Measurements from ENCODE around the gene TMEM108.

Gene TMEM108

DNA sequence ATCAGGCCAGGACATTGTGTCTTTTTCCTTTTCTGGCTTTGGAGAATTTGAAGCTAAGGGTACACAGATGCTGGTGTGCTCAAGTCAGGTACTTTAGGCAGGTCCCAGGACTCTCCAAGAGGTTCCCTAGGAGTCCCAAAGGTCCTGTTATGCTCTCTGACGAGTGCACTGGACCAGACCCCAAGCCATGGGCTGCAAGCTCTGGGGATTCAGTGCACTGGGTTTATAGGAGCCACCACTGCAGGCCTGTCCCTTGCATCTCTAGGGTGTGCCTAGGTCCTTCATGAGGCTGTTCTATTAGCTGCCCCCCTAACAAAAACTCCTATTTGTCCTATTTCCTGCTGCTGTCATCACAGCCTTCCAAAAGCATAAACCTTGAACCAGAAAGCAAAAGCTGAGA is 329.8 kb downstream of the TMEM108 start:
- DNase-seq, result no peak

DNA sequence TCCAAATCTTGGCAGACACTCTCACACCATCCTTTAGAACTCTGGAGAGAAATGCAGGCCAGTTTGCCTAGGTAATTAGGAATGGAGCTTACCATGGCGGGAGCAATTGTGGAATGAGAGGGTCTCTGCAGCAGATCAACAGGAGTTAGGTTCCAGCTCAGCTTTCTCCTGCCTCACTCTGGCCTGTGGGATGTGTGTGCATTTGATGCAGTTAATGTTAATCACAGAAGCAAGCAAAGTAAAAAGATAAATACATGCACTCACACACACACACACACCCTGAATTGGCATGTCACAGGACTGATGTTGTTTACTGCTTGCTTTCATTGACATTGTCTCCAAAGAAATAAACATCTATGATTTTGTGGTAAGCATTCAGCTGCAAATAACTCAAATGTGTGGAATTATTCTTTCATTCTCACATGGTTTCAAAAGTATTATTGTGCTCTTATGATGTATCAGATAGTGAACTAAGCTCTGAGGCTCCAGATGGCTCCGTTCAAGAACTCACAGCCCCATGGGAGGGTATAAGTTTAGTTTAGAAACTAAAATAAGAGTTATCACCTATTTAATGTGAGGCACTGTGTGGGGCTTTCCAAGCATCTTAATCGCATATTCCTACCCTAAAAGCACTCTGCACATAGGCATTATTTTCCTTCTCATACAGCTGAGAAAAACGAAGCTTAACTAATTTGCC is 330.3 kb downstream of the TMEM108 start:
- DNase-seq, result no peak

DNA sequence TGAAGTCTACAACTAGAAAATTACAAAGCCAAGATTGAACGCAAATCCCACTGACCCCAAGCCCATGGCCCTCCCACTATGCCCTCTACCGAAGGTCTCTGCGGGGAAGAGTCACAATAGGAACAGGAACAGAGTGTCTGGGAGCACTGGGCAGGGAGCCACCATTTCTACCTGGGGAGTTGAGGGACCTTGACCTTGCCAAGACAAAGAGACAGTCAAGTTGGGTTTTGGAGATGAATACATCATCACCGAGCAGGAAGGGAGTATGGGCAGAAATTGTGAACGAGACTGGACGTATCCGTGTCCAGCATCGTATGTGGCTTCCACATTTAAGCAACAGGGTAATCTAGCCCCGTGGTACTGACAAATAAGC is 330.9 kb downstream of the TMEM108 start:
- DNase-seq, result no peak

DNA sequence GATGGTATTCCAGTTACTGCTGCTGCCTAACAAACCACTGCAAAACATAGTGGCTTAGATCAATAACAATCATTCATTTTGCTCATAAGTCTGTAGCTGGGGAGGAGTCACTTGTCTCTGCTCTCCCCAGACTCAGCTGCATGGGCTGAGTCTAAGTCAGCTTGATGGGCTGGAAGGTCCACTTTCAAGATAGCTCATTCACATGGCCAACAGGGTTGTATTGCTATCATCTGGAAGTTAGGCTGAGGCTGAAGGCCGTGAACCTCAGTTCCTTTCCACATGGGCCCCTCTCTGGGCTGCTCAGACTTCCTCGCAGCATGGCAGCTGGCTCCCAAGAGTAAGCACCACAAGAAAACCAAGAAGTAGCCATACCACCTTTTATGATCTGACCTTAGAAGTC is 333.0 kb downstream of the TMEM108 start:
- no peak for DNase-seq

DNA sequence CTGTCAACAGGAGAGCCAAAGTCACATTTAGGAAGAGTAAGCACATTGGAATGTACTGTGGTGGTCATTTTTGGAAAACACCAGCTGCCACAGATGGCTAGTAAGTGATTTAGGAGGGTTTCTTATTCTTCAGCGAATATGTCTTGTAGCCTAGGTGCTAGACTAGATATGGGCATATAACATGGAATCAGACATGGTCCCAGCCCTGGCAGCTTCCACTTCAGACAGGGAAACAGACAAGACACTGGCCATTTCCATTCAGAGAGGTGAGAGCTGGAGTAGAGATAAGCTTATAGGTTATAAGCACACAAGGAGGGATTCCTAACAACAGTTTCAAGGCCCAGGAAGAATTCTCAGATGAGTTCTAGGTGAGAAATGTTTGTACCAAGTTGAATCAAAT is 333.5 kb downstream of the TMEM108 start:
- no peak for DNase-seq

DNA sequence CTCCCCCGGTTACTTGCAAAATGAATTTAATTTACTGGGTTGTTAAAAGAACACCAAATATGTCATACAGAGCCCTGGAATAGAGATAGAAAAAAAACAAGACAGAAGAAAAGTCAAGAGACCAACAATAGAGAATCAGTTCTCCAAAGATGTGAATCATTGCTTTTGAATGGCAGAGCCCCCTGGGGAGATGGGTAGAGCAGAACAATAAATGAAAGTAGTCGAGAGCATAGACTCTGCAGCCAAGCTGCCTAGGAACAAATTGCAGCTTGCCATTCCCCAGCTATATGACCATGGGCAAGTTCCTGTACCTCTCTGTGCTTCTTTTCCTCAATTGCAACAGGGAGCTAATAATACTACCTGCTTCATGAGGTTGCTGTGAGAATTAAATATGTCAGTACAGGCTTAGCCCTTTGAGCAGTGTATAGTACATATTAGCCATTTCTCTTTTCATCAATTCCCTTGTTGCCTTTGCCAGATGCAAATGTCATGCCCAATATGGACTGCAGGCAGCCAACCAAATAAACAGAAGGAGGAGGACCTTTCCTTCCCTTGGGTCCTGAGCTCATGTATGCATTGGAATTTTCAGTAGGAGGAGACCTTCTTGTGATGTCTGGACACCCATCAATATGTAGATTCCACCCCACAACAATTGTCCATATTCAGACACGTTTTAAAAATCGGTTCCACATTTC is 336.7 kb downstream of the TMEM108 start:
- DNase-seq, result no peak

DNA sequence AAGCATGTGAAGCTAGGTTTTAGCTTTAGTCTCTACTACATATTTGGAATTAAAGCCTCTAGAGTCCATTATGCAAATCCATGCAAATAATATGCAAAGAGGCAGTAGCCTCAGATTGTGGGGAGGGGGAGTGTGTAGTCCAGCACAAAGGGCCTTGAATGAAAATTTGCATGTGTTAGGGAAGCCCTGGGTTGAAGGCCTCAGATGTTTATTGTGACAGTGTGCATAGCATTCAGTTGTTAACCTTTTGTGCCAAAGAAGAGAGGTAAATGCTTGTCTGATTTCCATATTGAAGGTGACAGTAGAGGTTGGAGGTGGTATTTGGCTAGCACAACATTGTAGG is 337.2 kb downstream of the TMEM108 start:
- no peak for DNase-seq

DNA sequence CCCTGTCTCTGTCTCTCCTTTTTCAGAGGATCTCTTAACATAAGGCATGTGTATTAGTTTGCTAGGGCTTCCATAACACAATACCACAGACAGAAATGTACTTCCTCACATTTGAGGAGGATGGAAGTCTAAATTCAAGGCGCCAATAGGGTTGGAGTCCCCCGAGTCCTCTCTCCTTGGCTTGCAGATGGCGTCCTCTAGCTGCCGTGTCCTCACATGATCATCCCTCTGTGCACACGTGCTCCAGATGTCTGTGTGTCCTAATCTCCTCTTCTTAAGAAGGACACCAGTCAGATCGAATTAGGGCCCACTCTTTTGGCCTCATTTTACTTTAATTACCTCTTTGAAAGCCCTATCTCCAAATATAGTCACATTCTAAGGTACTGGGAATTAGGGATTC is 338.6 kb downstream of the TMEM108 start:
- DNase-seq, result no peak

DNA sequence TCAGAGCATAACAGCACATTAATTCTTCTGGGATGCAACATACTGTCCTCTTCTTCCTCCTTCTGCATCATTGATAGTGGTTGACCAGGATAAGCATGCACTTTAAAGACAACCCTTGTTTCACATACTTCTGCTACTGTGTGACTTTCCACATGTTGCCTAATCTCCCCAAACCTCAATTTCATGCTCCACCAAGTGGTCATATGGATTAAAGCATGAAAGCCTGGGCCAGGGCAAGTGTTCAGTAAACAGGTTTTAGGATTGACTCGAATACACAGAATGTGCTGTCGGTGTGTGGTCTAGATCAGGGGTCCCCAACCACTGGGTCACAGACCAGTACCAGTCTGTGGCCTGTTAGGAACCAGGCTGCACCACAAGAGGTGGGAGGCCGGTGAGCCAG is 339.2 kb downstream of the TMEM108 start:
- DNase-seq, result no peak

DNA sequence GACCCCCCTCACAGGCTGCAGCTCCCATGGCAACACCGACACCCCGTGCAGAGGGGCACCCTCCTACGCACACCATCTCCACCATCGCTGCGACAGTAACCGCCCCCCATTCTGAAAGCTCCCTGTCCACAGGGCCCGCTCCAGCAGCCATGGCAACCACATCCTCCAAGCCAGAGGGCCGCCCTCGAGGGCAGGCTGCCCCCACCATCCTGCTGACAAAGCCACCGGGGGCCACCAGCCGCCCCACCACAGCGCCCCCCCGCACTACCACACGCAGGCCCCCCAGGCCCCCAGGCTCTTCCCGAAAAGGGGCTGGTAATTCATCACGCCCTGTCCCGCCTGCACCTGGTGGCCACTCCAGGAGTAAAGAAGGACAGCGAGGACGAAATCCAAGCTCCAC is 341.7 kb downstream of the TMEM108 start:
- no peak for DNase-seq

DNA sequence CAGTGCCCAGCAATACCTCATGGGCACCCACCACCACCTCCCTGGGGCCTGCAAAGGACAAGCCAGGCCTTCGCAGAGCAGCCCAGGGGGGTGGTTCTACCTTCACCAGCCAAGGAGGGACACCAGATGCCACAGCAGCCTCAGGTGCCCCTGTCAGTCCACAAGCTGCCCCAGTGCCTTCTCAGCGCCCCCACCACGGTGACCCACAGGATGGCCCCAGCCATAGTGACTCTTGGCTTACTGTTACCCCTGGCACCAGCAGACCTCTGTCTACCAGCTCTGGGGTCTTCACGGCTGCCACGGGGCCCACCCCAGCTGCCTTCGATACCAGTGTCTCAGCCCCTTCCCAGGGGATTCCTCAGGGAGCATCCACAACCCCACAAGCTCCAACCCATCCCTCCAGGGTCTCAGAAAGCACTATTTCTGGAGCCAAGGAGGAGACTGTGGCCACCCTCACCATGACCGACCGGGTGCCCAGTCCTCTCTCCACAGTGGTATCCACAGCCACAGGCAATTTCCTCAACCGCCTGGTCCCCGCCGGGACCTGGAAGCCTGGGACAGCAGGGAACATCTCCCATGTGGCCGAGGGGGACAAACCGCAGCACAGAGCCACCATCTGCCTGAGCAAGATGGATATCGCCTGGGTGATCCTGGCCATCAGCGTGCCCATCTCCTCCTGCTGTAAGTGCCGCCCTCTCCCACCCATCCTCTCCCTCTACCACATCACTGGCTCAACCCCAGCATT is 342.5 kb downstream of the TMEM108 start:
- no peak for DNase-seq

DNA sequence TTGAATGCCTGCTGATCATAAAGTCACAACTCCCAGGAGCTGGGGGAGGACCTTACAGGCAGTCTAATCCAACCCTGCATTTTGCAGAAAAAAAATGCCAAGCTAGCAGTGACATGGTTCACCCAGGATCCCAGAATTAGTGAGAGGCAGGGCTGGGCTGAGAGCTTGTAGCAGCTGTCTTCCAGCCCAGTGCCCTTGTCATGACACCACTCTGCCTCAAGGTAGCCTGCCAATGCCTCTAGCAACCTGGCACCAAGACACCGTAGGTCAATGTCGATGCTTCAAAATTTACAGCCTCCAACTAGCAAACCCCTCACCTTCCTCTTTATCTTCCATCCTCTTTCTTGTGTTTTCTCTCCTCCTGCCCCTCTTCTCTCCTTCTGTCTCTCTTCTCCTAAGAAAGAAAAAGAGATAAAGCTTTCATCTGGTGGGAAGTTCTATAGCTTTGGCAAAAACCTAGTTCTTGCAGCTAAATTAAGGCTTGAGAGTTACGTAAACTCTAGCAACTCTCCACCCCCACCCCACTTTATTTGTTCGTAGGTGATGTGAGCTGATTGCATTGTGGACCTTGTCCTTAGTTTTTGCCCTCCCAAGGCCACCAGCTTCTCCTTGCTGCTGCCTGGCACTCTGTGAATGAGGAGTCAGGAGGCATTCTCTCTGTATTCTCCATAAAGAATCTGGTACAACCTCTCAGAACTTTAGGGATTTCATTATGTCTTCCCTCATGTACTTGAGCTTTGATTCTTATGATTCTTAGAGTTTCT is 343.3 kb downstream of the TMEM108 start:
- DNase-seq, result no peak

DNA sequence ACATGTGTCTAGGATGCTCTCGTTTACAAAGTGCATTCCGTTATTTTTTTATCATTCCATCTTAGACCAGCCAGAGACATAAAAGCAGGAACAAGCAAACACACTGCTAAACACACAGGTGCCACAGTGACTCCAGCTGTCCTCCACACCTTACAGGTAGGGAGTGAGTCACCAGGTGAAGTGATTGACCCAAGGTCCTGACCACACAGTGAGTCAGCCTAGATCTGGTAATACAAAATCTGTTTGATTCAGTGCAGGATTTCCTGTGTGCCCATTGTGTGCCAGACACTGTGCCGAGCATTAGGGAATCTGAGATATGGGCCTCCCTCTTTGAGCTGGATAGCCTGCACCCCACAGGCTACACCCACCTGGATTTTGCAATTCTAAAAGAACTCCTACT is 345.0 kb downstream of the TMEM108 start:
- DNase-seq, result no peak

DNA sequence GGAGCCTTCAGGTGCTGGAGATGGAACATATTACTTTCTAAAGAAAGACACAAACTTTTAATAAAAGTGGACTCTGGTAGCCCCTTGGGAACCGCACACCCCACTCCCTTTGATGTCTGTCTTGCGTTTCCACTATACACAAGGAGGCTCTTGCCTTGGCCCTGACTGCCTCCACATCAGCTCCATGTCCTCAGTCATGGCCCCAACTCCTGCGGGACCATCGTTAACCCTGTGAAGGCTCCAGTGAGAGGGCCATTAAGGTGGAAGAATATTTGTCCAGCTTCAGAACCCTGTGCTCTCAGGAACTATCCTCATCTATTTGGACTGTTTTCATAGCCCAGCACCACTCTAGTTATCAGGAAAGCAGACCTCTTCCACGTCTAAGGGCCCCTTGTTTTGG is 345.6 kb downstream of the TMEM108 start:
- no peak for DNase-seq

DNA sequence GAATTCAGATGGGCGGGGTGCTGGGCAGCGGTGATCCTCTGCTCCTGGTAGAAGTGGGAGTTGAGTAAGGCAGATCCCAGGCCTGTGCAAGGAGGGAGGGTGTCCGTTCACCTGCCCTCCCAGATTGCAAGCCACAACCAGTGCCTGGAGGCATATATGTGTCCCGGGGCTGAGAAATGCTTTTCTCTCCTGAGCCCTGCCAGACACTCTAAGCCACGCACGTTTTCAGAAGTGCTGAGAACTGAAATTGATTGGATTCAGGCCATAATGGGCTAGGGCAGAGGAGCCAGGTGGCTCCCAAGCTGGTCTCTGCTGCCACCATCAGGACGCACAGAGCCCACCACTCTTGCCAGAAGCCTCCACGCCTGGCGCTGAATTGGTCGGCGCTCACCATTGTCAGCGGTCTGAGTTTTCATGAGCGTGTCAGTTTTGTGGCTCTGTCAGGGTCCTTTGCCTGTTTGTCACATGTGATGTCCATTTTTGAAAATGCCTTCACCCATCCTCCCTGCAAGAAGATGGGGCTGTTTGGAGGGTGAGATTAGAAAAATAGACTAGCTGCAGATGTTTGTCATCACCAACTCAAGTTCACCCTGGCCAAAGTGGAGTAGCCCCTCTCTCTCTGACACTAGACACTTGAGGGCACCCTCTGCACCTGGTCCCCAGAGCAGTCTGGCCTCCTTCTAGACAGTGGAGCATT is 346.3 kb downstream of the TMEM108 start:
- DNase-seq, result peak in 1 of 2 experiments; percentile 6

DNA sequence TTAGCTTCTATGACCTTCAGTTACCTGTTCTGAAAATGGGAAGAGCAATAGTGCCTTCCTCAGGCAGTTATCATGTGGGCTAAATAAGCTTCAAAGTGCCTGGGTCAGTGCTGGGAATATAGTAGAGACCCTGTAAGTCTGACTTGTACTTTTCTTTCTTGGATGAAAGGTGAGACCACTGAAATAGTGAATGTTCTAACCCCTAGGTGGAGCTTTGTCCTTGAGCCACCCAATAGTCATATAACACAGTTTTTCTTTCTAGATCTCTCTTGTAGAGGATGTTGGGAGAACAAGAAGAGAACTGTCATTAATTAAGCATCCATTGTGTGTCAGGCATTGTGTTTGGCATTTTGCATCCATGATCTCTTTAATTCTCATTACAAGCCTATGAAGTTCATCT is 348.7 kb downstream of the TMEM108 start:
- no peak for DNase-seq

DNA sequence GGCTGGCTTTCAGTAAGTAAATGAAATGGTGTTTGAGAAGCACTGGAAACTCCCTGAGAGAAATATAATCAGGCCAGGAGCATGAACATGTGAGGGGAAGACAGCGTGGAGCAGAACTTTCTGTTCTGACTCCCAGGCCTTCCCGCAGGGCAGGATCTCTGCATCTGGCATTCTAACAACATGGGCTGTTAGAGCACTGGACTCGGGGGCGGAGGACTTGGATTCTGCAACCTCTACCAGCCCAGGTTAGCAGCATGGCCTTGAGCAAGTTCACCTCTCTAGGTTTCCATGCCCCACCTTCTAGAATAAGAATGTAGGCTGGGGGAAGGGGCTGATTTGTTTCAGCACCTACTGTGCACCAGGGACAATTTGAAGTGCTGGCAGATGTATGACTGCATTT is 349.1 kb downstream of the TMEM108 start:
- no peak for DNase-seq

DNA sequence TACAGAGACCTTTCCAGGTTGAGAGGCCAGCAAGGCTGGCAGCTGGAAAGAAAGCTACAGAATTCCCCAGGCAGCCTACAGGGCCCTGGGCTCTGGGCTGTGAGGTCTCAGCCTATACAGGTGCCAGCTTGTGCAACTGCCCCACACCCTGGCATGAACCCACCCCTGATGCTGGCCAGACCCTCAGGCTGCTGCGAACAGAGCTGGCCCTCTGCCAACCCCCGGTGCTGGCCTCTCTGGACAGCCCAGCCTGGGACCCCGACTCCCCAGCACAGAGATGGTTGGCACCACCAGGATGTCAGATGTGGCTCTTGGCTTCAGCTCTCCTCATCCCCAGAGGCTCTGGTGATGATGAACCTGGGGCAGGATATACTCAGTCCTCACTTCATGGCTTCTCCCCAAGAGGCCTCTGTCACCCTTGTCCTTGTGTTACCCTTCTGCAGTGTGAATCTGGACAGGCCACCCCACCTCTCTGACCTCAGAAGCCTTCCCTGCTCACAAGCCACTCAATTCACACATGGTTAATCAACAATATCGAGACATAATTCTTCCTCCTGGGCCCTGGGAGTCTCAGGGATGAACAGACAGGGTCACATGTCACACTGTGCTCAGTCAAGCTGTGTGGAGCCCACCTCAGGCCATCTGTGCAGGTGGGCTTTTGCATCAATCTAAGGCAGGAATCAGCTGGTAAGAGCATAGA is 350.7 kb downstream of the TMEM108 start:
- DNase-seq, result no peak

DNA sequence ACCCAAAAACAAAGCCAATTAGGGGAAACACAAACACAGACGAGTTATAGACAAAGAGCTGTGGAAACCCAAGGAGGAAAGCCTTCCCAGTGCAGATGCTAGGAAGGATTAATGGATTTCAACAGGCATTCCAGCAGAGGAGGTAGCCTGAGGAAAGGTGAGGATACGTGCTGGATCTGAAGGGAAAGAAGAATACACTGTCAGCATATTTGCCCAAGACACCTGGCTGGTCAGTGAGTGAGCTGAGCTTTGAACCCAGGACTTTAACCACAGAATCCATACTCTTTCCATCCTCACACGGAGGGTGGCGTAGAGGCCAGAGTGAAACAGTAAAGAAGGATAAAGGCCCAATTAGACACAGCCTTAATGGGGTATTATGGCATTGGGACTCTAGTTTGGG is 352.5 kb downstream of the TMEM108 start:
- no peak for DNase-seq

DNA sequence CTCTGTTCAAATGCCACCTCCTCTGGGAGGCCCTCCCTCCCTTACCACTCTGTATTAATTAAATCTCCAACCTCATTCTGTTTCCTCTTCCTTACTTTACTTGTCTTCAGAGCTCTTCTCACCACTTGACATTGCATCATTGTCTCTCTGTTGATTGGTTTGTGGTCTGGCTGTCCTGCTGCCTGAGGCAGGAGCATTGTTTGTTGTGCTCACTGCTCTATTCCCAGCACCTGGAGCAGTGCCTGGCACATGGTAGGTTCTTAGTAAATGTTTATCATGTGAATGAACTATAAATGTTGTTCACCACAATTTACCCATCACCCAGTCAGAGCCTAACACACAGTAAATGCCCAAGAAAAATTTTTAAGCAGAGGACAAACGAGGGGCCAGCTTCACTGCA is 355.0 kb downstream of the TMEM108 start:
- DNase-seq, result no peak

DNA sequence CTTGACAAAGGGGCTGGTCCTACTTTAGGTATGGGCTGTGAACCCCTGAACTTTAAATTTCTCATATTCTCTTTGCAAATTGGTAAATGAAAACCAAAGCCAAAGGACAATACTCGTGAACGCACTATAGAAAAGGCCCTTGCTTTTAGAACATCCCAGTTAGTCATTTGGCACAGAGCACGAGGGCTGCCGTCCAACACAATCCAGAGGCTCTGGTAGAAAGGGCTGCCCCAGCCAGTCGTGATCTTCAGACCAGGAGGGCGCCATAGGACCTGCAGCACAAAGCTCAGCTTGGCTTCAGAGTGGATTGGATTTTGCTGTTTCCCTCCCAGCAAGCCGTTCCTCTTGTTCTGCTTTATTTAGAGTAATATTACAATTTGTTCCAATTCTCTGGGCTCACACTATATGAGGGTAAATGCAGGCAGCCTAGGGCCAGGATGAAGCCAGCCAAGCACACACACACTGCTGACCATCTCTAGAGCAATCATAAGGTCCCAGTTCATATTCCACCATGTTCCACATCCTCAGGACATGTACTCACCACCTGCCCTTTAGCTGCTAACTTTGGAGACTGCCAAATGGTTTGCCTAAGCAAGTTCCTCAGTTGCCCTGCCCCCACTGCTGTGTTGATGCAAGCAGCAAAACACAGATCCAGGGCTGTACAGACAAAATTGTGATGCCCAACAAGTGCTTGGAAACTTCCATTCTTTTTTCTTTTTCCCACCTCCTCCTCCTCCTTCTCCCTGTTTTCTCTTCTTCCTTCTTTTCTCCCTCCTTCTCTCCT is 355.7 kb downstream of the TMEM108 start:
- DNase-seq, result no peak
